Mesenchymal stem cell (in vitro differentiated cells and primary cell): ENCODE results near the gene P4HB.

ENCODE experiments used
- DNase-seq: peaks from one replicate; pipeline ENCODE4 v3.0.0-alpha.2; 2013
- H2AFZ ChIP-seq: one replicate; pipeline ENCODE4 v1.6.1; 2013; ENCODE audit warnings: low read depth, mild to moderate bottlenecking, control low read depth, inconsistent platforms, low read length, moderate library complexity
- H2AK5ac ChIP-seq: 2 replicates; pipeline ENCODE4 v1.6.1; 2013; ENCODE audit warnings: low read length, moderate library complexity, mild to moderate bottlenecking, inconsistent platforms; ENCODE audit not compliant: severe bottlenecking
- H2BK120ac ChIP-seq: one replicate; pipeline ENCODE4 v1.6.1; 2013; ENCODE audit warnings: low read depth, mild to moderate bottlenecking, inconsistent platforms, low read length, moderate library complexity
- H2BK12ac ChIP-seq, 2 experiments: one replicate each; pipeline ENCODE4 v1.6.1; 2013; ENCODE audit warnings: inconsistent platforms in 2 of 2, low read length in 2 of 2, mild to moderate bottlenecking in 2 of 2, moderate library complexity in 2 of 2, control low read depth in 1 of 2
- H2BK15ac ChIP-seq: one replicate; pipeline ENCODE4 v1.6.1; 2013; ENCODE audit warnings: mild to moderate bottlenecking, low read depth, inconsistent platforms; ENCODE audit not compliant: poor library complexity, severe bottlenecking
- H2BK5ac ChIP-seq: 2 replicates; pipeline ENCODE4 v1.6.1; 2013; ENCODE audit warnings: low read depth, mild to moderate bottlenecking, low read length, control low read depth, inconsistent platforms; ENCODE audit not compliant: poor library complexity, severe bottlenecking
- H3K14ac ChIP-seq, 2 experiments: one replicate each; pipeline ENCODE4 v1.6.1; 2013; ENCODE audit warnings: inconsistent platforms in 2 of 2, low read length in 2 of 2, control low read depth in 1 of 2, mild to moderate bottlenecking in 1 of 2, moderate library complexity in 1 of 2
- H3K18ac ChIP-seq, 2 experiments: one replicate each; pipeline ENCODE4 v1.6.1; 2013; ENCODE audit warnings: inconsistent platforms in 2 of 2, low read length in 2 of 2, control low read depth in 1 of 2, low read depth in 1 of 2, mild to moderate bottlenecking in 1 of 2
- H3K23ac ChIP-seq, 2 experiments: one replicate each; pipeline ENCODE4 v1.6.1; 2013; ENCODE audit warnings: inconsistent platforms in 2 of 2, low read length in 2 of 2, mild to moderate bottlenecking in 2 of 2, moderate library complexity in 2 of 2, control low read depth in 1 of 2
- H3K27ac ChIP-seq: 2 replicates; pipeline ENCODE4 v1.5.1; 2013; ENCODE audit warnings: mild to moderate bottlenecking, moderate library complexity, low read length, control low read depth, inconsistent platforms; ENCODE audit not compliant: poor library complexity, severe bottlenecking
- H3K27me3 ChIP-seq, 2 experiments: 2 replicates each; pipeline versions ENCODE4 v1.6.1 to v1.7.0; 2013; ENCODE audit warnings: low read length in 2 of 2, mild to moderate bottlenecking in 2 of 2, moderate library complexity in 2 of 2, control low read depth in 1 of 2, inconsistent platforms in 1 of 2; ENCODE audit not compliant: control insufficient read depth in 1 of 2, insufficient read depth in 1 of 2
- H3K36me3 ChIP-seq, 2 experiments: 2 replicates each; pipeline versions ENCODE4 v1.6.1 to v1.7.0; 2013; ENCODE audit warnings: low read length in 2 of 2, control low read depth in 1 of 2, inconsistent platforms in 1 of 2, low read depth in 1 of 2, mild to moderate bottlenecking in 1 of 2; ENCODE audit not compliant: insufficient read depth in 2 of 2, control insufficient read depth in 1 of 2
- H3K4ac ChIP-seq, 2 experiments: one replicate each; pipeline ENCODE4 v1.6.1; 2013; ENCODE audit warnings: inconsistent platforms in 2 of 2, low read length in 2 of 2, mild to moderate bottlenecking in 2 of 2, moderate library complexity in 2 of 2, control low read depth in 1 of 2, low read depth in 1 of 2
- H3K4me1 ChIP-seq: 2 replicates; pipeline ENCODE4 v1.6.1; 2013; ENCODE audit warnings: low read depth, low read length, control low read depth; ENCODE audit not compliant: control insufficient read depth, insufficient read depth
- H3K4me2 ChIP-seq: 2 replicates; pipeline ENCODE4 v1.6.1; 2013; ENCODE audit warnings: low read length, mild to moderate bottlenecking, inconsistent platforms; ENCODE audit not compliant: poor library complexity, severe bottlenecking
- H3K4me3 ChIP-seq, 2 experiments: 2 replicates each; pipeline versions ENCODE4 v1.5.1 to v1.7.0; 2013; ENCODE audit warnings: low read length in 2 of 2, mild to moderate bottlenecking in 2 of 2, control low read depth in 1 of 2, low read depth in 1 of 2; ENCODE audit not compliant: insufficient read depth in 1 of 2
- H3K79me1 ChIP-seq: replicated peaks from 2 replicates; pipeline ENCODE4 v1.6.1; 2013; ENCODE audit warnings: mild to moderate bottlenecking, control low read depth, low read length, inconsistent platforms; ENCODE audit not compliant: poor library complexity, severe bottlenecking
- H3K9ac ChIP-seq: 2 replicates; pipeline ENCODE4 v1.7.0; 2013; ENCODE audit warnings: mild to moderate bottlenecking, low read length, moderate library complexity
- H3K9me3 ChIP-seq: 2 replicates; pipeline ENCODE4 v1.7.0; 2013; ENCODE audit warnings: mild to moderate bottlenecking, low read length; ENCODE audit not compliant: control insufficient read depth
- H4K8ac ChIP-seq: one replicate; pipeline ENCODE4 v1.6.1; 2013; ENCODE audit warnings: inconsistent platforms, mild to moderate bottlenecking, low read length, moderate library complexity
- H4K91ac ChIP-seq: one replicate; pipeline ENCODE4 v1.6.1; 2013; ENCODE audit warnings: mild to moderate bottlenecking, low read length, inconsistent platforms
- WGBS: methylation state at CpG from one replicate; pipeline ENCODE4 v1.1.7; 2013; ENCODE audit warnings: mixed read lengths; 5-methylcytosine and 5-hydroxymethylcytosine counted together

The P4HB gene

GRCh38 chr17:81831563-81831956 is 28.8 kb downstream of the P4HB start:
- Histone ChIP-seq H3K14ac (no peak overlapping the region), H2BK15ac (no peak overlapping the region), H2AK5ac (no peak overlapping the region), H2BK5ac (peak overlapping the region; percentile 11), H3K9ac (peak overlapping the region; percentile 92), H3K36me3 (peaks cover 4 to 11% of the 10 kb centered on the region in 2 experiments), H2BK120ac (no peak overlapping the region), H3K4ac (no peak overlapping the region), H3K27me3 (no peaks in the 10 kb centered on the region), H2AFZ (no peak overlapping the region), H3K4me1 (peaks cover 35% of the 10 kb centered on the region), H3K27ac (no peak overlapping the region), H3K79me1 (peaks cover 24% of the 10 kb centered on the region), H3K4me3 (peak overlapping the region in 1 of 2 experiments; percentile 91), H4K91ac (no peak overlapping the region), H4K8ac (no peak overlapping the region), H3K9me3 (no peaks in the 10 kb centered on the region), H3K18ac (no peak overlapping the region), H3K4me2 (peak overlapping the region; percentile 31), H2BK12ac (peak overlapping the region in 1 of 2 experiments; percentile 15), H3K23ac (no peak overlapping the region)
- DNase-seq = no peak
- WGBS = 93% methylated on average over 7 of the region's 7 CpGs

DNA sequence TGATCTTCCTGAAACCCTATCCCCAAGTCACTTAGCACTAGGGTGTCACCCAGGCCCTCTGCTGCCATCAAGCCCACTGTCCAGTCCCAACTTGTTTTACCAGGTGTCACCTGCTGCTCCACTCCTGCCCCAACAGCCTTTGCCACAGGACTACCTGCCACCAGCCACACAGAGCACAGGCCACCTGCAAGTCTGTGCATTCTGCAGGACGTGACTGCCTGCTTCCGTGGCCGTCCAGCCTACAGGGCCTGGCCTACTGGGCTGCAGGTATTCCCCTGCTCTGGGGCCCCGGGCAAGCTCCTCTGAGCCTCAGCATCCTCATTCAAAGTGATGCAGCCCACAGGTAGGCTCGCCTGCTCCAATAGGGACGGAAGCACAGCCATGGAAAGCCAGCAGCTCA is 30.5 kb downstream of the P4HB start:
- Histone ChIP-seq H2BK5ac (no peak overlapping the region), H2AK5ac (no peak overlapping the region), H3K14ac (no peak overlapping the region), H3K4ac (no peak overlapping the region), H3K4me2 (no peak overlapping the region), H2BK12ac (no peak overlapping the region), H3K36me3 (peaks cover 6 to 26% of the 10 kb centered on the region in 2 experiments), H3K9ac (no peak overlapping the region), H2AFZ (no peak overlapping the region), H3K4me3 (no peak overlapping the region), H4K91ac (no peak overlapping the region), H3K18ac (no peak overlapping the region), H4K8ac (no peak overlapping the region), H3K27me3 (no peaks in the 10 kb centered on the region), H3K79me1 (peaks cover 38% of the 10 kb centered on the region), H3K9me3 (no peaks in the 10 kb centered on the region), H3K4me1 (peaks cover 35% of the 10 kb centered on the region), H2BK15ac (no peak overlapping the region), H2BK120ac (no peak overlapping the region), H3K27ac (no peak overlapping the region), H3K23ac (no peak overlapping the region)
- DNase-seq = no peak
- 90% methylated on average over 6 of the region's 6 CpGs for WGBS

DNA sequence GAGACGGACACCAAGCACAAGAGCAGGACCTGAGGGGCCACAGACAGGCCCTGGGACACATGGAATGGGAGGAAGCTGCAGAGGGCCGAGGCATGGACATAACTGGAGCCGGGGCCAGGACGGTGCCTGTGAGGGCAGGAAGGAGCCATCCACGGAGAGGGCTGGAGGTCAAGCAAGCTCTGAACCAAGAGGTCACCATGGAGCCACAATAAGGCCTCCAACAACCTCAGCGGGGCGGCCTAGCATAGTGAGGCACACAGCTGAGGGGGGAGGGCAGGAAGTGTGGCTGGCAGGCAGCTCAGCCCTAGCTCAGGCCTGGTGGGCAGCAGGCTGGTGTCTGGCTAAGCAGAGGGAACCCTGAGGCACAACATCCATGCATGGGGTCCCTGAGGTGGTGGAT is 31.7 kb downstream of the P4HB start:
- Histone ChIP-seq H3K14ac (peak overlapping the region in 1 of 2 experiments; percentile 71), H3K36me3 (peaks cover 6 to 38% of the 10 kb centered on the region in 2 experiments), H3K79me1 (peaks cover 47% of the 10 kb centered on the region), H3K4ac (peak overlapping the region in 1 of 2 experiments; percentile 54), H2BK5ac (no peak overlapping the region), H2BK15ac (no peak overlapping the region), H3K18ac (peak overlapping the region; percentile 11 to 30), H2AK5ac (no peak overlapping the region), H3K27me3 (no peaks in the 10 kb centered on the region), H3K9ac (no peak overlapping the region), H3K27ac (no peak overlapping the region), H3K4me3 (no peak overlapping the region), H3K9me3 (no peaks in the 10 kb centered on the region), H2BK12ac (no peak overlapping the region), H2BK120ac (no peak overlapping the region), H3K23ac (peak overlapping the region in 1 of 2 experiments; percentile 62), H4K91ac (peak overlapping the region; percentile 9), H2AFZ (no peak overlapping the region), H4K8ac (peak overlapping the region; percentile 51), H3K4me1 (peaks cover 26% of the 10 kb centered on the region), H3K4me2 (no peak overlapping the region)
- no peak for DNase-seq
- 56% methylated on average over 7 of the region's 7 CpGs for WGBS

GRCh38 chr17:81825841-81826466 is 34.4 kb downstream of the P4HB start:
- WGBS = 90% methylated on average over 11 of the region's 11 CpGs
- H3K9ac ChIP-seq = no peak overlapping the region

More at GRCh38 chr17:81825841-81826466, 34.4 kb downstream of the P4HB start:
- no peak overlapping the region for H3K4me2 ChIP-seq
- H3K4me3 ChIP-seq = no peak overlapping the region
- peak overlapping the region; percentile 35 for H4K91ac ChIP-seq
- H2BK120ac ChIP-seq = no peak overlapping the region
- H3K4me1 ChIP-seq = peaks cover 24% of the 10 kb centered on the region
- H3K36me3 ChIP-seq = peaks cover 14 to 65% of the 10 kb centered on the region in 2 experiments
- H3K18ac ChIP-seq = no peak overlapping the region
- H2BK5ac ChIP-seq = no peak overlapping the region
- H3K23ac ChIP-seq = no peak overlapping the region
- no peak overlapping the region for H3K27ac ChIP-seq
- no peaks in the 10 kb centered on the region for H3K9me3 ChIP-seq
- H3K79me1 ChIP-seq = peaks cover 40% of the 10 kb centered on the region
- H4K8ac ChIP-seq = peak overlapping the region; percentile 47
- H3K4ac ChIP-seq = no peak overlapping the region
- H2AFZ ChIP-seq = no peak overlapping the region
- no peaks in the 10 kb centered on the region for H3K27me3 ChIP-seq
- H2BK12ac ChIP-seq = no peak overlapping the region
- no peak overlapping the region for H2BK15ac ChIP-seq
- H3K14ac ChIP-seq = no peak overlapping the region
- no peak for DNase-seq
- no peak overlapping the region for H2AK5ac ChIP-seq
